Measurements from ENCODE around the gene SAAL1.

Gene SAAL1

GRCh38 chr11:18056561-18057181 lies 49.2 kb downstream of the SAAL1 start:
- Histone ChIP-seq H3K27ac (ENCODE audit: low read depth, low read length) (no peak overlapping the region), H3K9me3 (ENCODE audit: control insufficient read depth, insufficient read depth, low read depth, low read length) (no peaks in the 10 kb centered on the region), H3K9ac (ENCODE audit: low read length) (no peak overlapping the region), H3K27me3 (ENCODE audit: control insufficient read depth, insufficient read depth, low read length) (no peaks in the 10 kb centered on the region), H3K36me3 (ENCODE audit: control insufficient read depth, insufficient read depth, low read length) (no peaks in the 10 kb centered on the region), H3K4me3 (ENCODE audit: low read depth, low read length) (no peak overlapping the region), H3K4me1 (ENCODE audit: control insufficient read depth, insufficient read depth, low read length) (no peaks in the 10 kb centered on the region)

GRCh38 chr11:18054511-18055103 lies 51.3 kb downstream of the SAAL1 start:
- Histone ChIP-seq H3K27ac (ENCODE audit: low read depth, low read length) (no peak overlapping the region), H3K4me1 (ENCODE audit: control insufficient read depth, insufficient read depth, low read length) (no peaks in the 10 kb centered on the region), H3K9me3 (ENCODE audit: control insufficient read depth, insufficient read depth, low read depth, low read length) (no peaks in the 10 kb centered on the region), H3K9ac (ENCODE audit: low read length) (no peak overlapping the region), H3K4me3 (ENCODE audit: low read depth, low read length) (no peak overlapping the region), H3K27me3 (ENCODE audit: control insufficient read depth, insufficient read depth, low read length) (no peaks in the 10 kb centered on the region), H3K36me3 (ENCODE audit: control insufficient read depth, insufficient read depth, low read length) (no peaks in the 10 kb centered on the region)

- H3K9ac ChIP-seq (ENCODE audit: low read length) = no peak overlapping the region
- H3K4me3 ChIP-seq (ENCODE audit: low read depth, low read length) = no peak overlapping the region
- H3K27me3 ChIP-seq (ENCODE audit: control insufficient read depth, insufficient read depth, low read length) = peaks cover 23% of the 10 kb centered on the region
- H3K27ac ChIP-seq (ENCODE audit: low read depth, low read length) = no peak overlapping the region
- H3K36me3 ChIP-seq (ENCODE audit: control insufficient read depth, insufficient read depth, low read length) = no peaks in the 10 kb centered on the region
- no peaks in the 10 kb centered on the region for H3K4me1 ChIP-seq (ENCODE audit: control insufficient read depth, insufficient read depth, low read length)
- H3K9me3 ChIP-seq (ENCODE audit: control insufficient read depth, insufficient read depth, low read depth, low read length) = no peaks in the 10 kb centered on the region
Observed at GRCh38 chr11:18050848-18051247, 55.0 kb downstream of the SAAL1 start.

- H3K27ac ChIP-seq (ENCODE audit: low read depth, low read length) = no peak within 1 kb of the TSS
Observed at GRCh38 chr11:18046116-18046777, 59.6 kb downstream of the SAAL1 start, which contains the start of gene TPH1. Gene TPH1 (minus strand): TSS chr11:18046269. CDS start chr11:18040762, 5,507 bp downstream.

GRCh38 chr11:18036456-18036855 lies 69.4 kb downstream of the SAAL1 start:
- H3K27me3 ChIP-seq (ENCODE audit: control insufficient read depth, insufficient read depth, low read length) = no peaks in the 10 kb centered on the region
- H3K9ac ChIP-seq (ENCODE audit: low read length) = no peak overlapping the region
- no peak overlapping the region for H3K27ac ChIP-seq (ENCODE audit: low read depth, low read length)
- no peaks in the 10 kb centered on the region for H3K4me1 ChIP-seq (ENCODE audit: control insufficient read depth, insufficient read depth, low read length)
- H3K36me3 ChIP-seq (ENCODE audit: control insufficient read depth, insufficient read depth, low read length) = no peaks in the 10 kb centered on the region
- H3K4me3 ChIP-seq (ENCODE audit: low read depth, low read length) = no peak overlapping the region
- no peaks in the 10 kb centered on the region for H3K9me3 ChIP-seq (ENCODE audit: control insufficient read depth, insufficient read depth, low read depth, low read length)

More at GRCh38 chr11:18046116-18046777, 59.6 kb downstream of the SAAL1 start, which contains the start of gene TPH1:
- H3K9ac ChIP-seq (ENCODE audit: low read length) = no peak within 1 kb of the TSS
- peak within 1 kb of the TSS; percentile 38 for H3K4me3 ChIP-seq (ENCODE audit: low read depth, low read length)
- no peaks in the 10 kb centered on the region for H3K4me1 ChIP-seq (ENCODE audit: control insufficient read depth, insufficient read depth, low read length)
- H3K27me3 ChIP-seq (ENCODE audit: control insufficient read depth, insufficient read depth, low read length) = peaks cover 43% of the 10 kb centered on the region
- H3K36me3 ChIP-seq (ENCODE audit: control insufficient read depth, insufficient read depth, low read length) = no peaks in the 10 kb centered on the region
- H3K9me3 ChIP-seq (ENCODE audit: control insufficient read depth, insufficient read depth, low read depth, low read length) = no peaks in the 10 kb centered on the region

Measured in HUES6 (cell line).